Stimulated activated effector memory CD8-positive, alpha-beta T cell treated with anti-CD3 and anti-CD28 coated beads, Interleukin-12 subunit alpha, Interleukin-12 subunit beta, amount 100 ng/mL, for 72 hours (primary cell): ENCODE measurements around the gene NSMF.

Experiments used
- ATAC-seq: fragments of 150-1000 bp; cut with Tn5 transposase; 2 replicates; pipeline ENCODE4 v1.10.0; 2021
- DNase-seq, 2 donors: peaks; one replicate each; pipeline ENCODE4 v3.0.0; 2021 to 2022; ENCODE audit warnings: low spot score in 2 of 2
- H3K27ac Mint-ChIP-seq: one replicate; pipeline ENCODE4 v1.8.0; 2022; ENCODE audit warnings: mild to moderate bottlenecking, mixed read lengths
- H3K36me3 Mint-ChIP-seq: one replicate; pipeline ENCODE4 v1.8.0; 2022; ENCODE audit warnings: mild to moderate bottlenecking, mixed read lengths
- H3K4me1 Mint-ChIP-seq: one replicate; pipeline ENCODE4 v1.8.0; 2022; ENCODE audit warnings: mixed read lengths
- H3K4me3 Mint-ChIP-seq: one replicate; pipeline ENCODE4 v1.8.0; 2022; ENCODE audit warnings: mild to moderate bottlenecking, mixed read lengths
- H3K9me3 Mint-ChIP-seq: one replicate; pipeline ENCODE4 v1.8.0; 2022; ENCODE audit warnings: mixed read lengths

NSMF gene

GRCh38 chr9:137398561-137399468, 60.3 kb downstream of the NSMF start:
- H3K27ac Mint-ChIP-seq: no peak overlapping the region
- no peaks in the 10 kb centered on the region for H3K9me3 Mint-ChIP-seq
- peaks cover 23% of the 10 kb centered on the region for H3K4me1 Mint-ChIP-seq
- no peak for ATAC-seq
- H3K36me3 Mint-ChIP-seq: peaks cover 11% of the 10 kb centered on the region
- H3K4me3 Mint-ChIP-seq: no peak overlapping the region
- no peak for DNase-seq

GRCh38 chr9:137397675-137398423, 61.3 kb downstream of the NSMF start:
- DNase-seq (no peak), ATAC-seq (peak; percentile 86)
- Mint-ChIP-seq H3K9me3 (no peaks in the 10 kb centered on the region), H3K4me1 (peaks cover 23% of the 10 kb centered on the region), H3K36me3 (peaks cover 11% of the 10 kb centered on the region), H3K27ac (no peak overlapping the region), H3K4me3 (no peak overlapping the region)
